Right lobe of liver (tissue), 6 donors: Measurements from ENCODE around the gene RGS7BP. TPM values are rescaled to one million over a fixed set of nuclear protein-coding genes. Genes with fewer than 3 reads are reported as not detected.

Source experiments
- ATAC-seq, 4 donors: fragments of 200-7000 bp; cut with Tn5 transposase; one replicate each; pipeline ENCODE4 v1.9.1; 2020; ENCODE audit warnings: mild to moderate bottlenecking in 4 of 4, moderate library complexity in 4 of 4
- DNase-seq, 3 donors: peaks; one replicate each; pipeline ENCODE4 v3.0.0-alpha.2; 2020
- H3K27ac ChIP-seq, 3 donors: fragments of 200-600 bp; one replicate each; pipeline ENCODE4 v1.8.0; 2022
- H3K27me3 ChIP-seq, 2 donors: fragments of 200-600 bp; one replicate each; pipeline ENCODE4 v1.8.0; 2022
- H3K36me3 ChIP-seq, 4 donors: fragments of 200-600 bp; sonication (generic) in 1 of 4; one replicate each; pipeline versions ENCODE4 v1.5.1 to v1.8.0; 2017 to 2022; ENCODE audit warnings: control low read depth in 1 of 4
- H3K4me1 ChIP-seq, 4 donors: fragments of 200-600 bp; sonication (generic) in 1 of 4; one replicate each; pipeline versions ENCODE4 v1.5.1 to v1.8.0; 2017 to 2022; ENCODE audit warnings: control low read depth in 1 of 4
- H3K4me3 ChIP-seq, 3 donors: fragments of 200-600 bp; one replicate each; pipeline ENCODE4 v1.8.0; 2022
- H3K9me3 ChIP-seq, 4 donors: fragments of 200-600 bp; sonication (generic) in 1 of 4; one replicate each; pipeline versions ENCODE4 v1.5.1 to v1.8.0; 2017 to 2022; ENCODE audit warnings: control low read depth in 1 of 4
- CTCF ChIP-seq, 4 donors: fragments of 200-600 bp in 3 of 4; fragments of 450-650 bp in 1 of 4; IDR thresholded peaks; one replicate each; pipeline versions ENCODE4 v1.5.1 to v1.8.0; 2016 to 2022; ENCODE audit warnings: antibody characterized with exemption in 4 of 4, mild to moderate bottlenecking in 2 of 4
- POLR2A ChIP-seq: fragments of 450-650 bp; IDR thresholded peaks from one replicate; pipeline ENCODE4 v1.6.1; 2017; ENCODE audit warnings: antibody characterized with exemption, mild to moderate bottlenecking
- WGBS: methylation state at CpG from one replicate; pipeline ENCODE4 v1.1.6; 2018; ENCODE audit warnings: low coverage, low lambda C conversion rate; ENCODE audit not compliant: insufficient coverage; ENCODE audit errors: missing lambda C conversion rate; 5-methylcytosine and 5-hydroxymethylcytosine counted together
- intact Hi-C, 2 donors: fragments of 100-400 bp; cut with DNase I; formaldehyde crosslinking; loops; one replicate each; pipeline versions ENCODE4 v1.11.2 to v1.14.1; 2022
- long read RNA-seq: library from polyadenylated mRNA; unstranded; transcript quantifications from one replicate; pipeline ENCODE4 v2.0.0, GENCODE V29; 2019
- total RNA-seq, 6 experiments: library from RNA; depleted of rRNA in 2 of 6; stranded (reverse); fragments of >200 nt in 2 of 6; fragmentation: NEBNext Ultra II Directional in 3 of 6; extraction: Animal tissue kit (Norgen Biotek cat#: 25700) in 3 of 6; gene quantifications; one replicate each; pipeline versions ENCODE4 v1.1.0 to v1.2.4, GENCODE V29; 2016 to 2023
- donor health status: DM: no; HTN: yes; CAD: no.
- donor health status: DM: no; HTN: no; CAD: no.
- donor health status: DM: no; HTN: no; CAD: no.
- donor health status: DM: no; HTN: yes; CAD: no.
- donor health status: DM: no; HTN: yes; CAD: no.

The RGS7BP gene
- 1 to 10 TPM in 4 of 6 experiments, under 1 TPM in 2; 0.84 to 1.8 (median 1.3) TPM for total RNA-seq
- long read RNA-seq = 0 reads

- H3K36me3 ChIP-seq = no peaks in the 10 kb centered on the region
- peaks cover 0 to 8% (median 3%) of the 10 kb centered on the region in 4 donors for H3K4me1 ChIP-seq
- no peak within 1 kb of the TSS for H3K27ac ChIP-seq
- H3K9me3 ChIP-seq = no peaks in the 10 kb centered on the region
- WGBS = 10% methylated on average over 16 of the region's 53 CpGs
- peak; percentile 82 to 86 (median 86) for ATAC-seq
- H3K4me3 ChIP-seq = peak within 1 kb of the TSS; percentile 31 to 62 (median 56)
- peak; percentile 53 to 58 (median 57) for DNase-seq
- peak in 2 of 4 donors; percentile 27 to 41 for TF ChIP-seq CTCF (IDR thresholded peaks at IDR 0.05)
- no peak for TF ChIP-seq POLR2A
- no peaks in the 10 kb centered on the region for H3K27me3 ChIP-seq
- intact Hi-C loops = no loop called here
Measured at GRCh38 chr5:64505769-64506566, at the start of gene RGS7BP. RGS7BP (plus strand) TSS chr5:64506015; CDS start chr5:64506625, 610 bp downstream.

- no peak overlapping the region for H3K4me3 ChIP-seq
- 53% methylated on average over 1 of the region's 1 CpG for WGBS
- H3K36me3 ChIP-seq = no peaks in the 10 kb centered on the region
- TF ChIP-seq POLR2A (no peak), CTCF (IDR thresholded peaks at IDR 0.05) (no peak)
- DNase-seq (no peak), ATAC-seq (no peak)
- H3K27ac ChIP-seq = no peak overlapping the region
- H3K9me3 ChIP-seq = no peaks in the 10 kb centered on the region
- intact Hi-C loops = no loop called here
- H3K4me1 ChIP-seq = no peaks in the 10 kb centered on the region
- no peaks in the 10 kb centered on the region for H3K27me3 ChIP-seq
Measured at GRCh38 chr5:64457846-64458245, 48.0 kb upstream of the RGS7BP start.

GRCh38 chr5:64458948-64459347, 46.9 kb upstream of the RGS7BP start:
- Histone ChIP-seq H3K27ac (no peak overlapping the region), H3K36me3 (no peaks in the 10 kb centered on the region), H3K27me3 (no peaks in the 10 kb centered on the region), H3K9me3 (no peaks in the 10 kb centered on the region), H3K4me1 (no peaks in the 10 kb centered on the region), H3K4me3 (no peak overlapping the region)
- TF ChIP-seq CTCF (IDR thresholded peaks at IDR 0.05) = no peak
- no peak for TF ChIP-seq POLR2A
- DNase-seq (no peak), ATAC-seq (no peak)
- WGBS = no CpG with 5 or more reads among the region's 3 CpGs
- intact Hi-C loops = no loop called here

GRCh38 chr5:64462391-64462790, 43.4 kb upstream of the RGS7BP start:
- H3K27ac ChIP-seq = no peak overlapping the region
- H3K27me3 ChIP-seq = no peaks in the 10 kb centered on the region
- TF ChIP-seq CTCF (IDR thresholded peaks at IDR 0.05) (no peak), POLR2A (no peak)
- H3K4me3 ChIP-seq = no peak overlapping the region
- H3K4me1 ChIP-seq = no peaks in the 10 kb centered on the region
- DNase-seq (no peak), ATAC-seq (no peak)
- WGBS = 64% methylated on average over 4 of the region's 4 CpGs
- intact Hi-C loops = no loop called here
- no peaks in the 10 kb centered on the region for H3K36me3 ChIP-seq
- no peaks in the 10 kb centered on the region for H3K9me3 ChIP-seq
